Fibroblast of the conjunctiva (primary cell): Measurements from ENCODE around the gene ATF7.
"Not testable (repeated sequence)": the region's sequence is repeated elsewhere in the genome, so short reads cannot be mapped to it uniquely, and the experiment has no call there.

Source experiments
- DNase-seq: peaks from one replicate; pipeline ENCODE4 v3.0.0-alpha.2; 2010; ENCODE audit warnings: low read depth

The ATF7 gene

DNA sequence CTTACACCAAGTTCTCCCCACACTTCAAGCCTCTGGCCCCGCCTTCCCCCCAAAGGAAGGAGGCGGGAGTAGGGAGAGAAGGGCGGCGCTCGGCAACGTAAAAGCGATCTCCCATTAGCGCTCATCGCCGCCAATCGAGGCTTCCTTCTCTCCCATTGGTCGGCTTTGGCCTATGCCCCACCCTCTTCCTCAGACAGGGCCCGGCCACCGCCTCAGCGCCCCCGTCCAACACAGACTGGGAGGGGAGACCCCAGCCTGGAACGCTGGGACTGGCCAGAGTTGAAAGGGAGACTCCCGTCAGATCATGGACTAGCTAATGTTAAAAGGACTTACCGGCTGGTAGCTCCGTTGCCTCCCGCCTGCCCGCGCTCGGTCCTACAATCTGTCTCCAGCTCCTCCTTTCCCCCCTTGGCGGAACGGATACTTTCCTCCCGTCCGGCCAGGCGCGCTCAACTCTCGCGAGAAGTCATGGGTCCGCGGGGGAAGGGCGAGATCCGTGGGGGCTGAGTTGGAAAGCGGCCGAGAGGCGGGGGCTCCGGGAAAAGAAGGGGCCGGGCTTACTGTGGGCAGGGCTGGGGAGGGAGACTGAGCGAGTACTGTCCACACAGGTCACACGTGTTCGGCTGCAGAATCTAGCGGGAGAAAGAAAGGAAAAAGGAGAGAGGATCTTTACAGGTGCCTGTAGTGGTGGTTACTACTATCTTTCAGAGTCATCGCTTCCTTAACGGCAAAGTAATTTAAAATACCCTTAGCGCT lies at the start of gene ATF7:
Gene ATF7, minus strand, starts transcription at position 437 of the 756 bp plus-strand sequence. CDS start 25,382 bp downstream, outside the sequence.
- DNase-seq: peak; percentile 98

DNA sequence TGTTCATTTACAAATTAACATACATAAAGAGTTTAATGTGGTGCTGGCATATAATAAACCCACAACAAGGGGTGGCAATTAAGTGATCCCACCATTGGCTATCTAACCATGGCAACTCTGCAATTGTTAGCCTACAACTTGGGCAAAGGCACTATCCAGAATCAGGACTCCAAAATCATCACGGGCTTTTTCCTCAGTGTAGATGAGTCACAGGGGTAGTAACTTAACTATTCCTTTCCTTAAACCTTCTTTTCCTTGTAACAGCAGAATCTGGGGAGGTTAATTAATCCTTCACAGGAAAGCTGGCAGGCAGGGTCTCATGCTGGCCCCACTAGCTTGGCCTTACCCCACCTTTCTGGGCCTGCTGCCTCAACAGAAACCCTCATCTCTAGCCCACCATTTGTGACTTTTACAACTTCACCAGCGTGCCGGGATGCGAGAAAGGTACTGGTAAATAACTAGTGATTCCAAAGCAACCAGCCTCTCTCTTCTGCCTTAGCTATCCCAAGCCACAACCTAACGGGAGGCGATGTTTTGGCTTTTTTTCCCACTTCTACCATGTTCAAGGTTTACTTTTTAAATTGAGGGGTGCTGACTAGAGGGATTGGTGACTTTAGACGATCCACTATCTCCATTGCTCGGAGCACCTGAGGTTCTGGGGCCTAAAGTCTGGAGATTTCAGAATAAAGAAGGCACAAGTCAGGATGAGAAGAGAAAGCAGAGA lies 49.0 kb upstream of the ATF7 start:
- DNase-seq: no peak

DNA sequence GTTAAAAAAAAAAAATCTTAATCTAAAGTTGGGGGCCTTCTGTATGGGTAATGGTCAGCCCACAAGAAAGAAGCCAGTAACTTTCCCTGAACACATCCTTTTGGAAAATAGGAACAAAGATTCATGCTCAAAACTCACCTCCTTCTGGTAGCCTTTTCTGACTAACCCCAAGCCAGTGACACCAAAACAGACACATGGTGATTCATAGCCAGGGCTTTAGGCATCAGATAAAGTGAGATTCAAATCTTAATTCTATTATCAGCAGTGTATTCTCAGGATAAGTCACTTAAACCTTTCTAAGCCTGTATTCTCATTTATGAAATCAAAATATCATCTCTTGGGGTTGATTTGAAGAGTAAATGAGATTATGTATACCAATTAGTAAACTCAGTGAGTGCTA lies 44.8 kb upstream of the ATF7 start:
- no peak for DNase-seq

DNA sequence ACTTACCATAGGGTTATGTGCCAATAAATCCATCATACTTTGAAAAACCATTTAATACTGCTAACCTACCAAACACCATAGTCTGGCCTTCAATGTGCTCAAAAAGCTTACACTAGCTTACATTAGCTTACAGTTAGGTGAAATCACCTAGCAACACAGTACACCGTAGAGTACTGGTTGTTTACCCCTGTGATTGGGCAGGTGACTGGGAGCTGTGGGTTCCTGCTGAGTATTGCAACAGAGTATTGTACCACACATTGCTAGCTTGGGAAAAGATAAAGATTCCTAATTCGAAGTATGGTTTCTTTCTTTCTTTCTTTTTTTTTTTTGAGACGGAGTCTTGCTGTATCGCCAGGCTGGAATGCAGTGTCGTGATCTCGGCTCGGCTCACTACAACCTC lies 44.1 kb upstream of the ATF7 start:
- no peak for DNase-seq

DNA sequence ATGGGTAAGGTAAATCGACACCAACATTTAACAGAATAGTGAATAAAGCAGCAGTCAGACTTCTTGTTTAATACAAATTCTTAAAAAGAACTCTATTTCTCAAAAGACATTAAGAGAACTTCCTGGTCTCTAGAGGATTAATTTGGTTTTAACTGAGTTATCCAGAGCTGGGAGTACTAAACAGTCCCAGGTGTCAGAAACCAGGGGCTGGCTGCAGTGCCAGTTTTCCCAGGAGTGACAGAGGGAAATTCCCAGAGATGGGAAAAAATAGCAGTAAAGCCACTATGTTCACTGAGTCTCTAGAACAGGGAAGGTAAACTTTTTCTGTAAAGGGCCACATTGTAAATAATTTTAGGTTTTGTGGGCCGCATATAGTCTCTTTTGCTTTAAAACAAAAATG lies 40.9 kb upstream of the ATF7 start:
- no peak for DNase-seq

DNA sequence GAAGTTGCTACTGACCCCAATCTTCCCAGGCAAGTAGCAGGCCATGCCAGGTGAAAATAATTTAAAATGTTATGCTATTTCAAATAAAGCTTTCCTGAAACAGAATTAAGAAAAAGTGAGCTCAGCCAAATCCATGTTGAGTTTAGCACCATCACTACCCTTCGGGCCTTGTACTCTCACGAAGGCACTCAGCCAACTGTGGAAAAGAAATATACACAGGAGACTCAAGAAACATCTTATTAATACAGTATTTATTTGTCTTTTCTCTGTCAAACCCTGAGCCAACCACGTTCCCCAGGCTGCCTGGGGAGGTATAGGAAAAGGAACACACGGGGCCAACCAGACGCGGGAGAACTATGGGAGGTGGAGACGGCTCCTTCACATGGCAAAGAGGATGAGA lies 38.8 kb upstream of the ATF7 start:
- DNase-seq: no peak

DNA sequence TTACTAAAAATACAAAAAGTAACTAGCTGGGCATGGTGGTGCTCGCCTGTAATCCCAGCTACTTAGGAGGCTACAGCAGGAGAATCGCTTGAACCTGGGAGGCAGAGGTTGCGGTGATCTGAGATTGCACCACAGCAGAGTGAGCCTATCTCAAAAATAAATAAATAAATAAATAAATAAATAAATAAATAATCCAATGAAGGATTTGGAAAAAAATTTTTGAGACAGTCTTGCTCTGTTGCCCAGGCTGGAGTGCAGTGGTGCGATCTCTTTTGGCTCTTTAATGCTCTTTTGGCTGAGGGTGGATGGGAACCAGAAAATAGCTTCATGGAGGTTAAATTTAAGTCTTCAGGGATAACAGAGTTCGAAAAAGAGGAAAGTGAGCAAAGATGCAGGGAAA lies 38.0 kb upstream of the ATF7 start:
- DNase-seq: no peak

DNA sequence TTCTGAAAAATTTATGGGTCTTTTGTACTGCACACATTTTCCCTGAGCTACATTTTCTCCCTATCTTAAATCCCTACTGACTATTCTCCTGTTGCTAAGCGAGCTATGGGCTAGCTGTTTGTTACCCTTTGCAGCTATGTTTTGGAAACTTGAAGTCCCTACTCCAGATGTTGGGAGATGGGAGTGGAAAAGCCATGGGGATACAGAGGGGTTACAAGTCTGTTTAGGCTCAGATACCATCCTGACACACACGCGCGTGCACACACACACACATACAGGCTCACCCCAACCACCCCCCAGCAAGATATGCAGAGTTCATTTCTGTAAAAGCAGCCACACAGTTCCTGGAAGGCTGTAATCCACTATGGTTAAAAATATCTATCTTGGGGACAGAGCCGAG lies 33.9 kb upstream of the ATF7 start:
- peak; percentile 53 for DNase-seq

DNA sequence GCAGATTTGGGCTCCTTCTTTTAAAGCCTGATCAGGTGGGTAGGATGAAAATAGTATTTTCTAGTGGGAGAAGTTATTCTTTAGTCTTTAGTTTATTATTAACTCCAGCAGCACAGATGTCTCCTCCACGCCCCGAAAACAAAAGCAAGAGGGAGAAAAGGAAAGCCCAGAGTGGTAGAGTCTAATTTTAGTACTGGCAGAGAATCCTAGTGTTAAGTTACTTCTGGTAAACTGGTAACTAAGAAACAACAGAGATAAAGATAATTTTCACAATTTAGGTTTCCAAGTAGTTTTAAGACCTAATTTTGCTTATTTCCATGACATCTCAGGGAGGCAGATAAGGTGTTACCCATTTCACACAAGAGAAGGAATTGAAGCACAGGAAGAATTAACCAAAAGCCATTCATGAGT lies 33.4 kb upstream of the ATF7 start:
- DNase-seq: peak; percentile 36

DNA sequence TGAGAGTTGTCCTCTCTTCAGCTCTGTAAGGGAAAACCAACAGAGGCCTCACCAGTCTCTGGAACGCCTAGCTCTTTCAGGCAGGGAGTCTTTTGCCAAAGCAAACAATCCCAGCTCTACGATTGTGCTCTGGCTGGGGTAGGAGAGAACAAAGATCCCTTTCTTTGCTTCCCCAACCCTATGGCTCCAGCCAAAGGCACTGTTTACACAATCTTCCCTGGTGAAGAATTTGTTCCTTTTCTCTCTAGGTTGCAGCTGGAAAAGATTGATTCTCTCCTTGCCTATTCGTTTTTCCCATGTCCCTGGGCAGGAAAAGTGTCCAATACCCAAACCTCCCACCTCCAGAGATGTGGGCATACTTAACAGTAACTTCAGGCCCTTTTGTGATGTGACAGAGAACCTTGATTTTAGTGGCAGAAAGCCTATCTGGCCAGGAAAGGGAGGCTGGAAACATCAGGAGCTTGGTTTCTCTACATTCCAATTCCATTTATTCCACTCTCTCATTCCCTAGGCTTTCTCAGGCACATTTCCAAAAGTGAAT lies 32.9 kb upstream of the ATF7 start:
- DNase-seq: peak; percentile 85

DNA sequence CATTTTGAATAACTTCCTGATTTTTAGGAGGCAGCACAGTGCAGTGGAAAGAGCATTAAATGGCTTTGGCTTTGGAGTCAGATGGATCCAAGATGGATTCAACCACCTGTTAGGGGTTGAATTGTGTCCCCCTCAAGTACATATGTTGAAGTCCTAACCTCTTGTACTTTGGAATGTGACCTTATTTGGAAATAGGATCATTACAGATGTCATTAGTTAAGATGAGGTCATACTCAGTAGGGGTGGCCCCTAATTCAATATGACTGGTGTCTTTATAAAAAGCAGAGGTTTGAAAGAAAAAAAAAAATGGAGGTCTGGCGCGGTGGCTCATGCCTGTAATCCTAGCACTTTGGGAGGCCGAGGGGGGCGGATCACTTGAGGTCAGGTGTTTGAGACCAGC lies 30.9 kb upstream of the ATF7 start:
- DNase-seq: no peak

DNA sequence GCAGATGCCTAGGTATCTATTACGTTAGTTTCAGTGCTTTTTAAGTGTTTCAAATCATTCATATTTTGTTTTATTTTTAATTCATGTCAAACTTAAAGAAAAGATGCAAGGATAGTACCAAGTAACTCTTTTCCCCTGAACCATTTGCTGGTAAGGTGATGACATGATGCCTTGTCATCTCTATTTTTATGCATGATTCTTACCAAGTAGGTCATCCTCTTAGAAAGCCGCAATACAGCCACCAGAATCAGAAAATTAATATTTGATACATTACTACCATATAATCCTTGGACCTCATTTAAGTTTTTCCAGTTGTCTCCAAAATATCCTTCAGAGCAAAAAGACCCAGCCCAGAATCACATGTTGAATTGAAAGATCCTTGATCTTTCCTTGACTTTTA lies 27.4 kb upstream of the ATF7 start:
- no peak for DNase-seq

DNA sequence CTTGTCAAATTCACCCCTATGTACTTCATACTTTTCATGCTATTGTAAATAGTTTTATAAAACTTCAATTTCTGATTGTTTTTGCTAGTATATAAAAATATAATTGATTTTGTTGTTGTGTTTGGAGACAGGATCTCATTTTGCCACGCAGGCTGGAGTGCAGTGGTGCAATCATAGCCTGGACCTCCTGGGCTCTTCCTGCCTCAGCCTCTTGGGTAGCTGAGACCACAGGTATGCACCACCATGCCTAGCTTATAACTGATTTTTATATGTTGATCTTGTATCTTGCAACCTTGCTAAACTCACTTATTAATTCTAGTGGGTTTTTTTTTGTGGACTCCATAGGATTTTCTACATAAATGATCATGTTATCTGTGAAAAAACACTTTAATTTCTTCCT lies 26.2 kb upstream of the ATF7 start:
- no peak for DNase-seq

DNA sequence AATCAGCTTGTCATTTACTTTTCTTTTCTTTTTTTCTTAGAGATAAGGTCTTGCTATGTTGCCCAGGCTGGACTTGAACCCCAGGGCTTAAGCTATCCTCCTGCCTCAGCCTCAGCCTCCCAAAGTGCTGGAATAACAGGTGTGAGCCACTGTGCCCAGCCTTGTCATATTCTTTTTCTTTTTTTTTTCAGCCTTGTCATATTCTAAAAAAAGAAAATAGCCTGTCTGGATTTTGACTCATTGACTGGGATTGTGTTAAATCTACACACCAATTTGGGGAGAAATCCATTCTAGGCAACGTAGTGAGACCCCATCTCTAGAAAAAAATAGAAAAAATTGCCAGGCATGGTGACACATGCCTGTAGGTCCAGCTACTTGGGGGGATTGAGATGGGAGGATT lies 25.6 kb upstream of the ATF7 start:
- DNase-seq: no peak

DNA sequence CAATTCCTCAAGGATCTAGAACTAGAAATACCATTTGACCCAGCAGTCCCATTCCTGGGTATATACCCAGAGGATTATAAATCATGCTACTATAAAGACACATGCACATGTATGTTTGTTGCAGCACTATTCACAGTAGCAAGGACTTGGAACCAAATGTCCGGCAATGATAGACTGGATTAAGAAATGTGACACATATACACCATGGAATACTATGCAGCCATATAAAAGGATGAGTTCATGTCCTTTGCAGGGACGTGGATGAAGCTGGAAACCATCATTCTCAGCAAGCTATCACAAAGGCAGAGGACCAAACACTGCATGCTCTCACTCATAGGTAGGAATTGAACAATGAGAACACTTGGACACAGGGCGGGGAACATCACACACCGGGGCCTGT lies 20.1 kb upstream of the ATF7 start:
- DNase-seq: not testable (repeated sequence)

DNA sequence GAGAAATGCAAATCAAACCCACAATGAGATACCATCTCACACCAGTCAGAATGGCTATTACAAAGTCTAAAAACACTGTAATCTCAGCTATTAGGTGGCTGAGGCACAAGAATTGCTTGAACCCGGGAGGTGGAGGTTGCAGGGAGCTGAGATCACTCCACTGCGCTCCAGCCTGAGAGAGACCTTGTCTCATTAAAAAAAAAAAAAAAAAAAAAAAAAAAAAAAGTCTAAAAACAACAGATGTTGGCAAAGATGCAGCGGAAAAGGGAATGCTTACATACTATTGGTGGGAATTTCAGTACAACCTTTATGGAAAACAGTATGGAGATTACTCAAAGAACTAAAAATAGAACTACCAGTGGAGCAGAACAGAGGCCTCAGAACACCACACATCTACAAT lies 19.0 kb upstream of the ATF7 start:
- no peak for DNase-seq

DNA sequence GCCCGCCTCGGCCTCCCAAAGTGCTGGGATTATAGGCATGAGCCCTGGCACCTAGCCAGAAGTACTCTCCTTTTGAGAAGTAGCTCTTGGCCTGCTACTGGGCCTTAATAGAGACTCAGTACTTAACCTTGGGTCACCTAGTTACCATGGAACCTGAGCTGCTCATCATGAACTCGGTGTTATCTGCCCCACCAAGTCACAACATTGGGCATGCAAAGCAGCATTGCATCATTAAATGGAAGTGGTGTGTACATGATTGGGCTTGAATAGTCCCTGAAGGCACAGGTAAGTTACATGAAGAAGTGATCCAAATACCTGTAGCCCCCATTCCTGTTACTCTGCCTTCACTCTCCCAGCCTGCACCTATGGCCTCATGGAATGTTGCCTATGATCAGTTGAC lies 18.0 kb upstream of the ATF7 start:
- DNase-seq: no peak

DNA sequence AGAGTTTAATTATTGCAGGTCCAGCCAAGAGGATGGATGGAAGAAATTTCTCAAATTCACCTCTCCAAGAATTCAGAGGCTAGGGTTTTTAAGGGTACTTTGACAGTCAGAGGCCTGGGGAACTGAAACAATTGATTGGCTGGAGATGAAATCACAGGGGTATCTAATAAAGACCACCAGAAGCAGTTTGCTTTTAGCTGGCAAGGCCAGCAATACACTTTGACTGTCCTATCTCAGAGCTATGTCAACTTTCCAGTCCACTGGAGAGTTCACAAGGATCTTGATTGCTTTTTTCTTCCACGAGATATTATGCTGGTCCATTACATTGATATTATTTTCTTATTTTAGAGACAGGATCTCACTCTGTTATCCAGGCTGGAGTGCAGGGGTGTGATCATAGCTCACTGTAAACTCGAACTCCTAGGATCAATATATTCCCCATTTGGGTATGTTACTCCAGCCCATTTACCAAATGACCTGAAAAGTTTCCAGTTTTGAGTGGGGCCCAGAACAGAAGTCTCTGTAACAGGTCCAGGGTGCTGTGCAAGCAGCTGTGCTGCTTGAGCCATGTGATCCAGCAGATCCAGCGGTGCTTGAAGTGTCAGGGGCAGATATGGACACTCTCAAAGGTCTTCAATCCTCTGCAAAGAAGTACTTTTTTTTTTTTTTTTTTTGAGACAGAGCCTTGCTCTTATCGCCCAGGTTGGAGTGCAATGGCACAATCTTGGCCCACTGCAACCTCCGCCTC lies 17.2 kb upstream of the ATF7 start:
- DNase-seq: no peak

DNA sequence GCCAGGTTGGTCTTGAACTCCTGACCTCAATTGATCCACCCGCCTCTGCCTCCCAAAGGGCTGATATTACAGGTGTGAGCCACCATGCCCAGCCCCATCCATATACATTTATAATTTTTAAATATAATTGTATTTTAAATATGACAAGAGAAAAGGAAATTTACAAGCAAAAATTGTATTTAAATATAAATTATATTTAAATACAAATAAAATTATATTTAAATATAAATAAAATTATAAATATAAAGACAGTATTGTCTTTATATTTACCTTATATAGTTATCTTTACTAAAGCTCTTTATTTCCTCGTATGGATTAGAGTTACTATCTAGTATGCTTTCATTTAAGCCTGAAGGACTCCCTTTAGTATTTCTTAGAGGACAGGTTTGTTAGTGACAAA lies 11.9 kb upstream of the ATF7 start:
- DNase-seq: no peak

DNA sequence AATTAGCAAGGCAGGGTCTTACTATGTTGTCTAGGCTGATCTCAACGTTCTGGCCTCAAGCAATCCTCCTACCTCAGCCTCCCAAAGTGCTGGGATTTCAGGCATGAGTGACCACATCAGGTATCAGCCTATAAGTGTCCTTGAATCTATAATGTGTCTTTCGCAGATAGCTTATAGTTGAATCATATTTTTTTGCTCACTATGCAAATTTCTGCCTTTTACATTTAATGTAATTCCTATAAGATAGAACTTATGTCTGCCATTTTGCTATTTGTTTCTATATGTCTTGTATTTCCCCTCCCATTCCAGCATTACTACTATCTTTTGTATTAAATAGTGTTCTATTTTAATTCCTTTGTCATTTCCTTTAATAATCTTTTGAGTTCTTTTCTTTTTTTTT lies 10.5 kb upstream of the ATF7 start:
- DNase-seq: no peak

DNA sequence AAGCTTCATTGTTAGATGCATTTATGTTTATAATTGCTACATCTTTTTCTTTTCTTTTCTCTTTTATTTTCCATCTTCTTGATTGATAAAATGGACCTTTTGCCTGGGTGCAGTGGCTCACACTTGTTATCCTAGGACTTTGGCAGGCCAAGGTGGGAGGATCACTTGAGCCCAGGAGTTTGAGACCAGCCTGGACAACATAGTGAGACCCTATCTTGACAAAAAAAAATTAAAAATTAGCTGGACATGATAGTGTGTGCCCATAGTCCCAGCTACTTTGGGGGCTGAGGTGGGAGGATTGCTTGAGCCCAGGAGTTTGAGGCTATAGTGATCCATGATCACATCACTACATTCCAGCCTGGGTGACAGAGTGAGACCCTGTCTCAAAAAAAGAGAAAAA lies 9.5 kb upstream of the ATF7 start:
- not testable (repeated sequence) for DNase-seq

DNA sequence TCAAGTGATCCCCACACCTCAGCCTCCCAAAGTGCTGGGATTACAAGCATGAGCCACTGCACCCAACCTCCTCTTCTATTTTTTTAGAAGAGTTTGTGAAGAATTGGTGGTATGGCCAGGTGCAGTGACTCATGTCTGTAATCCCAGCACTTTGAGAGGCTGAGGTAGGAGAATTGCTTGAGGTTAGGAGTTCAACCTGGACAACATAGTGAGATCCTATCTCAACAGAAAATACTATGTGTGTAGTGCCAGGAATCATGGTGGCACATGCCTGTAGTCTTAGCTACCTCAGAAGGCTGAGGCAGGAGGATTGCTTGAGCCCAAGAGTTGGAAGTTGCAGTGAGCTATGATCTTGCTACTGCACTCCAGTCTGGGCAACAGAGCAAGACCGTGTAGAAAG lies 5.5 kb upstream of the ATF7 start:
- no peak for DNase-seq

DNA sequence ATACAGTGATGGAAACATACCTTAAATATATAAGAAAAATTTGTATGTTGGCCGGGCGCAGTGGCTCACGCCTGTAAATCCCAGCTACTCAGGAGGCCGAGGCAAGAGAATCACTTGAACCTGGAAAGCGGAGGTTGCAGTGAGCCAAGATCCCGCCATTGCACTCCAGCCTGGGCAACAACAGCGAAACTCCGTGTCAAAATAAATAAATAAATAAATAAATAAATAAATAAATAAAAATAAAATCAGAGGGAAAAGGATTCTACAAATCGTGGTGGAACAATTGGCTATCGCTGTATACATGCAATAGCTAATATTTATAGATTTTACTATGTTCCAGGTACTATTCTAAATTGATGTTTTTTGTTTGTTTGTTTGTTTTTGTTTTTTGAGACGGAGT lies 1.7 kb upstream of the ATF7 start:
- DNase-seq: no peak
